Mucosa of rectum (tissue), 2 donors: ENCODE results near the gene DYSF.

Experiments used
- H3K27ac ChIP-seq, 2 donors: one replicate each; pipeline ENCODE4 v1.7.0; 2013; ENCODE audit warnings: inconsistent platforms in 2 of 2, low read depth in 2 of 2, low read length in 2 of 2
- H3K27me3 ChIP-seq, 2 donors: one replicate each; pipeline ENCODE4 v1.7.0; 2013; ENCODE audit warnings: low read length in 2 of 2; ENCODE audit not compliant: control insufficient read depth in 2 of 2, insufficient read depth in 2 of 2
- H3K36me3 ChIP-seq, 2 donors: one replicate each; pipeline ENCODE4 v1.7.0; 2013; ENCODE audit warnings: low read length in 2 of 2; ENCODE audit not compliant: control insufficient read depth in 2 of 2, insufficient read depth in 2 of 2
- H3K4me1 ChIP-seq, 2 donors: one replicate each; pipeline ENCODE4 v1.7.0; 2013; ENCODE audit warnings: low read length in 2 of 2, mild to moderate bottlenecking in 1 of 2; ENCODE audit not compliant: control insufficient read depth in 2 of 2, insufficient read depth in 2 of 2
- H3K4me3 ChIP-seq, 2 donors: one replicate each; pipeline ENCODE4 v1.7.0; 2013; ENCODE audit warnings: low read length in 2 of 2
- H3K9ac ChIP-seq, 2 donors: one replicate each; pipeline ENCODE4 v1.7.0; 2013; ENCODE audit warnings: low read length in 2 of 2, low read depth in 1 of 2, mild to moderate bottlenecking in 1 of 2
- H3K9me3 ChIP-seq, 2 donors: one replicate each; pipeline ENCODE4 v1.7.0; 2013; ENCODE audit warnings: low read length in 2 of 2; ENCODE audit not compliant: control insufficient read depth in 2 of 2
- donor health status: healthy.
- donor health status: Normal muscosa, but diverticular disease.

The DYSF gene

DNA sequence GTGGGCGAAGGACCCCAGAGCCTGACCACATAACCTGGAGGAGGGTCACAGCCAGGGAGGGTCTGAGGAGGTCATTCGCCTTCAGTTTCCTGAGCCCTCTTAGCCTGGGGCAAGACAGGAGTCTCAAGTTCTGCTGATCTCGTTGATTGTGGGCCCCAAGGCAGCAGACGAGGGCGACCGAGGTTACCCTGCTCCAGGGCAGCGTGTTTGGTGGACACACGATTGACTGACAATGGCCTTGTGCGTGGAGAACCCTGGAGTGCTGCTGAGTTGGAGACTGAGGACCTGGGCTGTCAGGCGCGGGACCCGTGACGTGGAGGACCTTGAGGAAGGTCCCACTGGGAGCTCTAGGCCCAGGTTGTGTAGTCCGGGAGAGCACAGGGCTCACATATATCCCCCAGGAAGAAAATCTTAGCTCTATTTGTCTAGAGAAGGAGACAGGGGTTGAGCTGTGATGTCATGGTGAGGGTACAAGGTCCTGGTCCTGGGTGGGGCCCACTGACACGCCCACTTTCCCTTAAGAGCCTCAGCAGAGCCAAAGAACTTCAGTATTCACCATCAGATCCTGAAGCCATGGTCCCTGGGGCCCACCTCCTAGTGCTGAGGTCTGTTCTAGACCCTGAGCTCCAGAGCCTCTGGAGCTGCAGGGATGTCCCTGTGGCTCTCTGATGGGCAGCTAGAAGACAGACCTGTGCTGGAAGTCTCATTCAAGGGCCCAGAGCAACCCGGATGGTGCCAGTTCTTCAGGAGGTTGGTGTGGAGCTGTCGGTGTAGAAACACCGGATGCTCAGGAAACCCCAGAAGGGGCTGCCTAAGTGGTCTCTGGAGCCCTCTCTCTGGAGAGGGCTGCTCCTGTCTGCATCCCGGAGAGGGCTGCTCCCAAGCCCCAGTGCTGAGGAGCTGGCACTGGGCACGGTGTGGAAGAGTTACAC is 53.1 kb downstream of the DYSF start:
- Histone ChIP-seq H3K27ac (no peak overlapping the region), H3K9ac (no peak overlapping the region), H3K4me1 (no peaks in the 10 kb centered on the region), H3K4me3 (no peak overlapping the region), H3K27me3 (no peaks in the 10 kb centered on the region), H3K9me3 (no peaks in the 10 kb centered on the region), H3K36me3 (no peaks in the 10 kb centered on the region)

DNA sequence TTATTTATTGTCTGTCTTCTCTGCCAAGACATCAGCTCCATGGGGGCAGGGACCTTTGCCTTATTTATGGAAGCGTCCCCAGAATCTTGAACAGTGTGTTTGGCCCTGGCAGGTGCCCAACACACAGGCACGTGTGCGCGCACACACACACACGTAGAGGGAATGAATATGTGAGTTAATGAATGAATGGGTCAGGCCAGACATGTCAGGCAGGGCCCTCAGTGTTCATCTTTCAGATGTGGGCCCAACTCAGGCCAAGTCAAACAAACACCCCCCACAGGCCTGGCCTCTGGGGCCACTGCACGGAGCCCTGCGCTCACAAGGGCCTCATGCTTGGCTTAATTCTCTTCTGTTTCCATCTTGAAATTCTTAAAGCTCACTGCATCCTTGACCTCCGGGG is 54.1 kb downstream of the DYSF start:
- no peaks in the 10 kb centered on the region for H3K27me3 ChIP-seq
- no peaks in the 10 kb centered on the region for H3K36me3 ChIP-seq
- no peak overlapping the region for H3K4me3 ChIP-seq
- no peak overlapping the region for H3K9ac ChIP-seq
- no peaks in the 10 kb centered on the region for H3K9me3 ChIP-seq
- H3K27ac ChIP-seq: no peak overlapping the region
- no peaks in the 10 kb centered on the region for H3K4me1 ChIP-seq

DNA sequence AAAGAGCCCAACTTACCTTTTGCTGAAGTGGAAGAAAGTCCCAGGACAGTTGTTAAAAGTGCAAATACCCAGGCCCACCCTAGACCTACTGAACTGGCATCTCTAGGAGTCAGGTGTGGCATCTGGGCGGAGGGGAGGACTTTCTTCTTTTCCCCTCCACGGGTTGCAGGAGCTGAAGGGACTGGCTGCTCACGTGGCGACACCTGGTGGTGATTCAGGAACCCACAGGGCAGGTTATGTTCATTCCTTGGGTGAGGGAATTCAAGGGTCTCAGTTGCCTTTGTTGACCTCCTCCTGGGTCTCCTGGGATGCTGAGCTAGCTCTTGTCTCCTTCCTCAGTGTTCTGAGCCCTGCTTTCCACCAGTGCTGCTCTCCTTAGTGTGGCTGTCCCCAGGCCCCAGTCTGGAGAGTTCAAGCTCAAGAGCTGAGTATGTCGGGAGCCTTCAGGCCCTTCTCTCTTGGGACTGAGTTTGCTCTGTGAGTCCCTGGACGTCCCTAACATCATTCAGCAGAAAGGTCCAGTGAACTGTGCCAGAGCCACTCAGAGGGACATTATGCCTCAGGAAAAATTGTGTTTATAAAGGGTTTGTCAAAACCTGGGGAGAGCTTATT is 56.9 kb downstream of the DYSF start:
- no peak overlapping the region for H3K27ac ChIP-seq
- no peaks in the 10 kb centered on the region for H3K27me3 ChIP-seq
- H3K4me1 ChIP-seq: no peaks in the 10 kb centered on the region
- no peak overlapping the region for H3K9ac ChIP-seq
- H3K9me3 ChIP-seq: no peaks in the 10 kb centered on the region
- no peaks in the 10 kb centered on the region for H3K36me3 ChIP-seq
- no peak overlapping the region for H3K4me3 ChIP-seq

DNA sequence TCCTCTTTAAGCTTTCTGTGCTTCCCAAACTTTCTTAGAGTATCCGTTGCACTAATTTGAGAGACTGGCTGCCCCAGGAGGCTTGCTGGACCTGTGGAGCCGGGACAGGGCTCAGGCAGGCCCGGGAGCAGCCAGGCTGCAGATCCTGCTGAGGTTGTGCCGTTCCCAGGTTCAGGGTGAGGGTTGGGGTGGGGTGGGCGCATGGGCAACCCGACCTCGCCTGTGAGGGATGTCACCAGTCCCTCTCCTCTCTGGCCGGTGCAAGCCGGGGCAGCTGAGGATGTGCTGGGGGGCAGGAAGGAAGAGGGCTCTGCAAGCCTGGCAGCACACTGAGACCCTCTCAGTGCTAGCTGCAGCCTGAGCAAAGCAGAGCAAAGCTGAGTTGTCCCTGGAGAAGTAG is 57.6 kb downstream of the DYSF start:
- no peak overlapping the region for H3K4me3 ChIP-seq
- H3K27ac ChIP-seq: no peak overlapping the region
- H3K4me1 ChIP-seq: no peaks in the 10 kb centered on the region
- H3K36me3 ChIP-seq: no peaks in the 10 kb centered on the region
- no peaks in the 10 kb centered on the region for H3K9me3 ChIP-seq
- H3K27me3 ChIP-seq: no peaks in the 10 kb centered on the region
- no peak overlapping the region for H3K9ac ChIP-seq

DNA sequence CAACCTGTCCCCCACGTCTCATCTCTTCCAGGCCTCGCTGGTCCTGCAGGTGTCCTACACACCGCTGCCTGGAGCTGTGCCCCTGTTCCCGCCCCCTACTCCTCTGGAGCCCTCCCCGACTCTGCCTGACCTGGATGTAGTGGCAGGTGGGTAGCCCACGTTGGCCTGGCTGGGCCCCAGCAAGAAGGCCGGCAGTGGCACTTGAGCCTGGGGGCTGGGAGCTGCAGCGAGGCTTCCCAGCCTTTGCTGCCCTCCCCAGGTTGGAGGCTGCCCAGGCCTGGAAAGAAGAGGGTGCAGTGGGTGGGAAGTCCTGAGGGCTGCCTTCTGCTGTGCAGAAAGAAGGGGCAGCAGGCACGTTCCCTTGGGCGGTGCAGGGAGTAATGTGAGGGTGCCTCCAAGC is 58.4 kb downstream of the DYSF start:
- no peak overlapping the region for H3K4me3 ChIP-seq
- no peak overlapping the region for H3K9ac ChIP-seq
- no peaks in the 10 kb centered on the region for H3K4me1 ChIP-seq
- H3K27me3 ChIP-seq: no peaks in the 10 kb centered on the region
- no peaks in the 10 kb centered on the region for H3K36me3 ChIP-seq
- H3K9me3 ChIP-seq: no peaks in the 10 kb centered on the region
- H3K27ac ChIP-seq: no peak overlapping the region

DNA sequence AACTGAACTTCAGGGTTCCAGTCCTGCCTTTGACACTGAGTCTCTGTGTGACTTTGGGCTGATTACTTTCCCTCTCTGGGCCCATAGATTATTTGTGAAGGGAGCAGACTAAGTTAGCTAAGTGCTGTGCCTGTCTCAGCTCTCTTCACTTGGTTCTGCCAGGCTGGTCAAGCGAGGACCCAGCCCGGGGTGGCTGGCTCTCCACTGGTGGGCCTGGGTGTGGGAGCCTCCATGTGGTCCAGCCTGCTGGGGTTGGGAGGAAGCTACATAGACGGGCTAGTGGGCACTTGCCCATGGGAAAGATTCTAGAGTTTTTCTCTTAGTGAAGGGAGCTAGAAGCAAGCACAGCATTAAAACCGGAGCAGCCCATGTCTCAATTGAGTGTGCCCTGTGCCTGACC is 59.0 kb downstream of the DYSF start:
- no peaks in the 10 kb centered on the region for H3K4me1 ChIP-seq
- no peaks in the 10 kb centered on the region for H3K9me3 ChIP-seq
- H3K4me3 ChIP-seq: no peak overlapping the region
- no peaks in the 10 kb centered on the region for H3K36me3 ChIP-seq
- no peak overlapping the region for H3K27ac ChIP-seq
- H3K9ac ChIP-seq: no peak overlapping the region
- H3K27me3 ChIP-seq: no peaks in the 10 kb centered on the region

DNA sequence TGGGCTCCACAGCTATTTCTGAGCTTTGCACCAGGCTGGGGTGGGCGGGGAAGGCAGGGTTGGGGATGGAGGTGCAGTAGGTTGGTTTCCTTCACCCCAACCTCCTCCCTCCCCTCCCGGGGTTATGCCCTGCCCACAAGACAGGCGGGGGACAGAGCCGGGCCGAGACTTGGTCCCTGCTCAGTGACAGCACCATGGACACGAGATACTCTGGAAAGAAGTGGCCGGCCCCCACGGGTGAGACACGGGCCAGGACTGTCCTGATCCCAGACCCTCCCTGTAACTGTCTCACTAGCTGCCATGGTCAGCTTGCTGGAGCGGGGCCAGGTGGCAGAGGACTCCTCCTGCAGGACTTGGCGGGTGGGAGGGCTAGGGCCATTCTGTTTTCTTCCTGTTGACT is 59.7 kb downstream of the DYSF start:
- Histone ChIP-seq H3K9ac (no peak overlapping the region), H3K9me3 (no peaks in the 10 kb centered on the region), H3K27ac (no peak overlapping the region), H3K27me3 (no peaks in the 10 kb centered on the region), H3K4me1 (no peaks in the 10 kb centered on the region), H3K4me3 (no peak overlapping the region), H3K36me3 (no peaks in the 10 kb centered on the region)

DNA sequence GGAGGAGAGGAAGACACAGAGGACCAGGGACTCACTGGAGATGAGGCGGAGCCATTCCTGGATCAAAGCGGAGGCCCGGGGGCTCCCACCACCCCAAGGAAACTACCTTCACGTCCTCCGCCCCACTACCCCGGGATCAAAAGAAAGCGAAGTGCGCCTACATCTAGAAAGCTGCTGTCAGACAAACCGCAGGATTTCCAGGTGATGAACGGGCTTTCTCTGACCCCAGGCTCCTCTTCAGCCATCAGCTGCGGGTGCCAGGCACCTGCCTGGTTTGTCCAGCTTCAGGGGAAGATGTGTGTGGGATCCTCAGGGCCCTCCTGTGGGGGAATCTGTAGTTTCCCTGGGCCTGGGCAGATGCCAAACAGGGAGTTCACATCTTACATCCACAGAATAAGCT is 60.4 kb downstream of the DYSF start:
- Histone ChIP-seq H3K27me3 (no peaks in the 10 kb centered on the region), H3K4me1 (no peaks in the 10 kb centered on the region), H3K36me3 (no peaks in the 10 kb centered on the region), H3K9ac (no peak overlapping the region), H3K9me3 (no peaks in the 10 kb centered on the region), H3K27ac (no peak overlapping the region), H3K4me3 (no peak overlapping the region)

DNA sequence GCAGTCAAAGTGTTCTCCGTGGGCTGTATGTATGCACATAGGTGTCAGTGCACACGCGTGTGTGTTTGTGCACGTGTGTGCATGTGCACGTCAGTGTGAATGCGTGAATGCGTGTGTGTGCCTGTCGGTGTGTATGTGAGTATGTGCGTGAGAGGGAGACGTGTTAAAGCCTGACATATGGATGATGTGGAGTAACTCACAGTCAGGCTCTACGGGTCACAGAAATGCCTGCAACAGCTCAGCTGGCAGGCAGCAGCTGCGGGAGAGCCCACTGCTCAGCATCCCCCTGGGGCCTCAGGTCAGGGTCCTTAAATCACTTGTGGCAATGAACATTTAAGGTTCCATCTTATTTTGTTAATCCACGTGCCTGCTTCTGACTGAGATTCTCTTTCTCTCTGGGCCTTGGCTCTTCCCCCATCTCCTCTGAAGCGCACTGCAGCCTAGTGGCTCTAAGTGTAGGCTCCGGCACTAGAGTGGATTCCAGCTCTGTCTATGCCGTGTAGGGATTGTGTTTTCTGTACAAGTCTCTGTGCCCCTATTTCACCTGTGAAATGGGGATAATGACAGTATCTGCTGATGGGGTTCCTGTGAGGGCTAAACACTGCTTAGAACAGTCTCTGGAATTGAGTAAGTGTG is 63.0 kb downstream of the DYSF start:
- Histone ChIP-seq H3K27ac (no peak overlapping the region), H3K9ac (no peak overlapping the region), H3K27me3 (no peaks in the 10 kb centered on the region), H3K9me3 (no peaks in the 10 kb centered on the region), H3K4me3 (no peak overlapping the region), H3K36me3 (no peaks in the 10 kb centered on the region), H3K4me1 (no peaks in the 10 kb centered on the region)

DNA sequence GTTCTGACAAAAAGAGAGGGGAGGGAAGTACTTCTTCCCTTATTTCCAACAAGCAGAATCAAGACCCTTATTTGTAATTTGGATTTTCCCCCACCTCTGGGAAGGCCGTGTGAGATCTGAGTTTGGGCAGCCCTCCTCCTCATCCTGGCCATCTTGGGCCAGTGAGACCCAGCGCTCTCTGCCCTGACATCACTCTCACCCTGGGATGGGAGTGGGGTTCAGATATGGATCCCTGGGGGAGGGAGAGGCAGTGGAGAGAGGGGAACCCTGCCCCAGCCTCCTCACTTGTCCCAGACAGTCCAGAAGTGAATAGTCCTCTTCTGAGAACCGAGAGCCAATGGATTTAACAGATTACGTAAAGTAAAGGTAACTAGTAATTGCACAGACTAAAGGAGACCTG is 64.5 kb downstream of the DYSF start:
- H3K36me3 ChIP-seq: no peaks in the 10 kb centered on the region
- no peaks in the 10 kb centered on the region for H3K27me3 ChIP-seq
- H3K27ac ChIP-seq: no peak overlapping the region
- no peaks in the 10 kb centered on the region for H3K4me1 ChIP-seq
- no peak overlapping the region for H3K9ac ChIP-seq
- no peak overlapping the region for H3K4me3 ChIP-seq
- H3K9me3 ChIP-seq: no peaks in the 10 kb centered on the region
